Endodermal cell (in vitro differentiated cells): ENCODE results near the gene NEO1. TPM values are rescaled to one million over a fixed set of nuclear protein-coding genes. Genes with fewer than 3 reads are reported as not detected.

Source experiments
- DNase-seq: peaks from one replicate; pipeline ENCODE4 v3.0.0-alpha.2; 2017
- H3K27ac ChIP-seq: 2 replicates; pipeline ENCODE4 v1.5.1; 2013; ENCODE audit warnings: mild to moderate bottlenecking, low read depth, low read length, moderate library complexity
- H3K27me3 ChIP-seq: 2 replicates; pipeline ENCODE4 v1.6.1; 2013; ENCODE audit warnings: mild to moderate bottlenecking, low read length, moderate library complexity; ENCODE audit not compliant: insufficient read depth, control insufficient read depth, poor library complexity, severe bottlenecking
- H3K36me3 ChIP-seq: 2 replicates; pipeline ENCODE4 v1.7.0; 2013; ENCODE audit warnings: mild to moderate bottlenecking, low read length, moderate library complexity; ENCODE audit not compliant: control insufficient read depth, insufficient read depth
- H3K4me1 ChIP-seq: one replicate; pipeline ENCODE4 v1.7.0; 2013; ENCODE audit warnings: low read length; ENCODE audit not compliant: control insufficient read depth, insufficient read depth
- H3K4me3 ChIP-seq: 2 replicates; pipeline ENCODE4 v1.5.1; 2013; ENCODE audit warnings: mild to moderate bottlenecking, low read length, moderate library complexity
- H3K9ac ChIP-seq: 2 replicates; pipeline ENCODE4 v1.6.1; 2013; ENCODE audit warnings: mild to moderate bottlenecking, low read length, moderate library complexity; ENCODE audit not compliant: poor library complexity, severe bottlenecking; ENCODE audit errors: extremely low read depth
- H3K9me3 ChIP-seq: 2 replicates; pipeline ENCODE4 v1.6.1; 2013; ENCODE audit warnings: mild to moderate bottlenecking, low read length, moderate library complexity; ENCODE audit not compliant: control insufficient read depth
- H3K27ac Mint-ChIP-seq: 2 replicates; pipeline ENCODE4 v1.8.0; 2020; ENCODE audit warnings: mixed read lengths
- H3K27me3 Mint-ChIP-seq: 2 replicates; pipeline ENCODE4 v1.8.0; 2021; ENCODE audit warnings: mild to moderate bottlenecking, mixed read lengths; ENCODE audit not compliant: insufficient read depth
- H3K36me3 Mint-ChIP-seq: 2 replicates; pipeline ENCODE4 v1.8.0; 2020; ENCODE audit warnings: low read depth, mixed read lengths
- H3K4me1 Mint-ChIP-seq: 2 replicates; pipeline ENCODE4 v1.8.0; 2020; ENCODE audit warnings: mixed read lengths
- H3K4me3 Mint-ChIP-seq: 2 replicates; pipeline ENCODE4 v1.8.0; 2020; ENCODE audit warnings: mild to moderate bottlenecking, moderate library complexity, mixed read lengths
- H3K9me3 Mint-ChIP-seq: 2 replicates; pipeline ENCODE4 v1.8.0; 2020; ENCODE audit warnings: mild to moderate bottlenecking, mixed read lengths
- CTCF ChIP-seq: fragments of 200-600 bp; sonication (generic); conservative IDR thresholded peaks from 2 replicates; pipeline ENCODE4 v1.5.0; 2021; ENCODE audit warnings: antibody characterized with exemption, mild to moderate bottlenecking
- WGBS, 2 experiments: methylation state at CpG; one replicate each; pipeline versions ENCODE4 v1.1.5 to v1.1.7; 2013; ENCODE audit warnings: missing lambda C conversion rate in 2 of 2, mixed read lengths in 1 of 2; ENCODE audit not compliant: insufficient coverage in 1 of 2, insufficient read length in 1 of 2; 5-methylcytosine and 5-hydroxymethylcytosine counted together
- total RNA-seq, 2 donors: library from RNA; stranded (reverse); fragmentation: NEBNext Ultra II Directional in 1 of 2; extraction: Animal tissue kit (Norgen Biotek cat#: 25700) in 1 of 2; gene quantifications; 2 replicates in 1 of 2; 3 replicates in 1 of 2; pipeline ENCODE4 v1.2.1, GENCODE V29; 2021

Gene NEO1
- total RNA-seq, 2 donors from 2014 or later, result 132 TPM

DNA sequence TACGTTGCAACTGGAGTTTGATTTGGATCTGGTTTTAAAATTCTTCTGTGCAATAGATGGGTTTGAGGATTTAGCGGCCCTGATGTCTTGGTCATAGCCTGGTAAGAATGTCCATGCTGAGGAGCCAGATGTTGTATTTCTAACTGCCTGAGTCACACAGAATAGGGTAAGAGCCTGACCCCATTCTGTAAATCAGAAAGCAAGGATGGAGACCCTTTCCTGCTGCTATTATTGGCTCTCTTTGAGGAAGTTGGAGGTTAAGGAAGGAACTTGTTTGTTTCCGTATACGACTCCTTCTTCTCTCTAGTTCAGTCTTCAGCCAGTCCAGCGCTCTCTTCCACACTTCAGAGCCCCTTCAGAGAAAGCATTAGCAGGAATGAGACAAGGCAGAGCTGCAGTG is 251.4 kb downstream of the NEO1 start:
- no peak overlapping the region for H3K4me3 ChIP-seq
- no peaks in the 10 kb centered on the region for H3K9me3 Mint-ChIP-seq
- H3K27ac ChIP-seq, result no peak overlapping the region
- H3K9ac ChIP-seq, result no peak overlapping the region
- H3K27ac Mint-ChIP-seq, result no peak overlapping the region
- no peaks in the 10 kb centered on the region for H3K9me3 ChIP-seq
- H3K36me3 Mint-ChIP-seq, result peaks cover 58% of the 10 kb centered on the region
- no peaks in the 10 kb centered on the region for H3K27me3 ChIP-seq
- H3K4me1 ChIP-seq, result no peaks in the 10 kb centered on the region
- 86 to 97% methylated on average over 1 to 5 of the region's 5 CpGs for WGBS, 2 experiments
- H3K27me3 Mint-ChIP-seq, result no peaks in the 10 kb centered on the region
- no peaks in the 10 kb centered on the region for H3K4me1 Mint-ChIP-seq
- H3K4me3 Mint-ChIP-seq, result no peak overlapping the region
- no peak for DNase-seq
- no peak for TF ChIP-seq CTCF
- H3K36me3 ChIP-seq, result peaks cover 57% of the 10 kb centered on the region

GRCh38 chr15:73305331-73306211 is 253.3 kb downstream of the NEO1 start:
- Histone ChIP-seq H3K27me3 (no peaks in the 10 kb centered on the region), H3K27ac (peak overlapping the region; percentile 38), H3K4me1 (no peaks in the 10 kb centered on the region), H3K36me3 (peaks cover 39% of the 10 kb centered on the region), H3K9me3 (no peaks in the 10 kb centered on the region), H3K9ac (no peak overlapping the region), H3K4me3 (no peak overlapping the region)
- peak; percentile 90 for TF ChIP-seq CTCF
- Mint-ChIP-seq H3K9me3 (no peaks in the 10 kb centered on the region), H3K4me1 (no peaks in the 10 kb centered on the region), H3K36me3 (peaks cover 44% of the 10 kb centered on the region), H3K27ac (no peak overlapping the region), H3K27me3 (no peaks in the 10 kb centered on the region), H3K4me3 (no peak overlapping the region)
- peak; percentile 88 for DNase-seq
- 48 to 69% methylated on average over 5 to 12 of the region's 12 CpGs for WGBS, 2 experiments

DNA sequence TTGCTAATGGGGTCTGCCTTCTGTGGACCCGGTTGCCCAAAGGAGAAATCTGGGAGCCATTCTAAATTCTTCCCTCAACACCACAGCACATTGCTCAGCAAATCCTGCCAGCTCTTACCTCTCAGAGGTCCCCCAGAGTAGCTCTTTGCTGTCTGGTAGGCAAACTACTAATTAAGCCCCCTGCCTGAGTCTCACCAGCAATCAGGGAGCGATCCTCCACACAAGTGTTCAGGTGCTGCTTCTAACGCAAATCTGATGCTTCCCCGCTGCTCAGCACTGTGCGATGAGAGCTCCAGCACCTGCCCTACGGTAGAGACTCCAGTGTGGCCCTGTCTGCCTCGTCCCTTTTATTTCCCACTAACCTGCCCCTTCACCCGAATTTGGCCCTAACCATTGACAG is 256.0 kb downstream of the NEO1 start:
- 87 to 93% methylated on average over 7 to 8 of the region's 8 CpGs for WGBS, 2 experiments
- Histone ChIP-seq H3K27me3 (no peaks in the 10 kb centered on the region), H3K27ac (no peak overlapping the region), H3K36me3 (peaks cover 18% of the 10 kb centered on the region), H3K4me3 (no peak overlapping the region), H3K9ac (no peak overlapping the region), H3K9me3 (no peaks in the 10 kb centered on the region), H3K4me1 (no peaks in the 10 kb centered on the region)
- Mint-ChIP-seq H3K36me3 (peaks cover 35% of the 10 kb centered on the region), H3K9me3 (no peaks in the 10 kb centered on the region), H3K27ac (no peak overlapping the region), H3K27me3 (no peaks in the 10 kb centered on the region), H3K4me1 (no peaks in the 10 kb centered on the region), H3K4me3 (no peak overlapping the region)
- TF ChIP-seq CTCF, result no peak
- DNase-seq, result no peak
